Measurements from ENCODE around the gene CHRM3. TPM values are rescaled to one million over a fixed set of nuclear protein-coding genes. Genes with fewer than 3 reads are reported as not detected.

CHRM3 gene
- total RNA-seq, 1 experiment from 2014 or later: 0.13 TPM

GRCh38 chr1:239388159-239388485 lies 1.8 kb downstream of the CHRM3 start:
- no TSS peak for BruUV-seq (replicated peaks)
- intact Hi-C loops (cut with micrococcal nuclease; ENCODE audit: unreplicated experiment): no loop called here
- DNase-seq (ENCODE audit: low read depth, low spot score) (no peak), ATAC-seq (no peak)
- ChIA-PET CTCF (no interaction called here), POLR2A (no interaction called here)
- in situ Hi-C loops (cut with HindIII; ENCODE audit: low pct_unique_long_range_greater_than_20kb, low sequenced_read_pairs): no loop called here
- Histone ChIP-seq H3K27me3 (ENCODE audit: control insufficient read depth, insufficient read depth, low read length) (peaks cover 35% of the 10 kb centered on the region), H3K9me3 (ENCODE audit: control insufficient read depth, insufficient read depth, low read depth, low read length) (no peaks in the 10 kb centered on the region), H3K36me3 (ENCODE audit: control insufficient read depth, insufficient read depth, low read length) (no peaks in the 10 kb centered on the region), H3K4me1 (ENCODE audit: control insufficient read depth, insufficient read depth, low read length) (peaks cover 7% of the 10 kb centered on the region; the same call in 1 of the 2 replicates), H3K27ac (ENCODE audit: low read length) (no peak overlapping the region), H3K4me3 (ENCODE audit: low read depth in 2 of 2, low read length in 2 of 2) (peak overlapping the region; percentile 39 to 56; a peak in 3 of 4 replicates)
- TF ChIP-seq, protein P1, sequence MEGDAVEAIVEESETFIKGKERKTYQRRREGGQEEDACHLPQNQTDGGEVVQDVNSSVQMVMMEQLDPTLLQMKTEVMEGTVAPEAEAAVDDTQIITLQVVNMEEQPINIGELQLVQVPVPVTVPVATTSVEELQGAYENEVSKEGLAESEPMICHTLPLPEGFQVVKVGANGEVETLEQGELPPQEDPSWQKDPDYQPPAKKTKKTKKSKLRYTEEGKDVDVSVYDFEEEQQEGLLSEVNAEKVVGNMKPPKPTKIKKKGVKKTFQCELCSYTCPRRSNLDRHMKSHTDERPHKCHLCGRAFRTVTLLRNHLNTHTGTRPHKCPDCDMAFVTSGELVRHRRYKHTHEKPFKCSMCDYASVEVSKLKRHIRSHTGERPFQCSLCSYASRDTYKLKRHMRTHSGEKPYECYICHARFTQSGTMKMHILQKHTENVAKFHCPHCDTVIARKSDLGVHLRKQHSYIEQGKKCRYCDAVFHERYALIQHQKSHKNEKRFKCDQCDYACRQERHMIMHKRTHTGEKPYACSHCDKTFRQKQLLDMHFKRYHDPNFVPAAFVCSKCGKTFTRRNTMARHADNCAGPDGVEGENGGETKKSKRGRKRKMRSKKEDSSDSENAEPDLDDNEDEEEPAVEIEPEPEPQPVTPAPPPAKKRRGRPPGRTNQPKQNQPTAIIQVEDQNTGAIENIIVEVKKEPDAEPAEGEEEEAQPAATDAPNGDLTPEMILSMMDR (IDR thresholded peaks at IDR 0.05): no peak

DNA sequence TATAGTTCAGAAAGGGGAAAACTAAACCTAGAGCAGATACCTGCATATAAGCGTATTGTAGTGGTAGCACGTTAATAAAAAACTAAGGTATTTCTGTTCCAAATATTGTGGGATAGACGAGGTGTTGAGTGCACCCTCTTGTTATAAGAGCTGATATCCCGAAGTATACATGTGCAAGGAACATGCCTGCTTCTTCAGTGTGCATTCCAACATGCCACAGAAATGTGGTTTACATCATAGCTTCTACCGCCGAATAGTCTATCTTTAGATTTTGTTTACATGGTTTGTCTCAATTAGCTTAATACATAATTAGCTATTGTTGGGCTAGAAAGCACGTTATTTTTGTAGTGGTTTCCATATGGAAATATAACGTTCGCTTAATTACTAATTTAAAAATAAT lies 2.2 kb downstream of the CHRM3 start:
- intact Hi-C loops (cut with micrococcal nuclease; ENCODE audit: unreplicated experiment) (no loop called here), in situ Hi-C loops (cut with HindIII; ENCODE audit: low pct_unique_long_range_greater_than_20kb, low sequenced_read_pairs) (no loop called here)
- Histone ChIP-seq H3K27ac (ENCODE audit: low read length) (no peak overlapping the region), H3K27me3 (ENCODE audit: control insufficient read depth, insufficient read depth, low read length) (peaks cover 35% of the 10 kb centered on the region), H3K4me1 (ENCODE audit: control insufficient read depth, insufficient read depth, low read length) (peaks cover 7% of the 10 kb centered on the region; the same call in 1 of the 2 replicates), H3K4me3 (ENCODE audit: low read depth in 2 of 2, low read length in 2 of 2) (no peak overlapping the region; a peak in 1 of 4 replicates), H3K9me3 (ENCODE audit: control insufficient read depth, insufficient read depth, low read depth, low read length) (no peaks in the 10 kb centered on the region), H3K36me3 (ENCODE audit: control insufficient read depth, insufficient read depth, low read length) (no peaks in the 10 kb centered on the region)
- no TSS peak for BruUV-seq (replicated peaks)
- ATAC-seq (no peak), DNase-seq (ENCODE audit: low read depth, low spot score) (no peak)
- TF ChIP-seq TCF7L2 (IDR thresholded peaks at IDR 0.05; ENCODE audit: low read depth, low read length) (no peak), SIN3A (IDR thresholded peaks at IDR 0.05; ENCODE audit: borderline replicate concordance, insufficient read depth, low read depth, low read length) (no peak), POLR2AphosphoS5 (IDR thresholded peaks at IDR 0.05; ENCODE audit: low read depth, low read length) (no peak)
- TF ChIP-seq, protein P2, sequence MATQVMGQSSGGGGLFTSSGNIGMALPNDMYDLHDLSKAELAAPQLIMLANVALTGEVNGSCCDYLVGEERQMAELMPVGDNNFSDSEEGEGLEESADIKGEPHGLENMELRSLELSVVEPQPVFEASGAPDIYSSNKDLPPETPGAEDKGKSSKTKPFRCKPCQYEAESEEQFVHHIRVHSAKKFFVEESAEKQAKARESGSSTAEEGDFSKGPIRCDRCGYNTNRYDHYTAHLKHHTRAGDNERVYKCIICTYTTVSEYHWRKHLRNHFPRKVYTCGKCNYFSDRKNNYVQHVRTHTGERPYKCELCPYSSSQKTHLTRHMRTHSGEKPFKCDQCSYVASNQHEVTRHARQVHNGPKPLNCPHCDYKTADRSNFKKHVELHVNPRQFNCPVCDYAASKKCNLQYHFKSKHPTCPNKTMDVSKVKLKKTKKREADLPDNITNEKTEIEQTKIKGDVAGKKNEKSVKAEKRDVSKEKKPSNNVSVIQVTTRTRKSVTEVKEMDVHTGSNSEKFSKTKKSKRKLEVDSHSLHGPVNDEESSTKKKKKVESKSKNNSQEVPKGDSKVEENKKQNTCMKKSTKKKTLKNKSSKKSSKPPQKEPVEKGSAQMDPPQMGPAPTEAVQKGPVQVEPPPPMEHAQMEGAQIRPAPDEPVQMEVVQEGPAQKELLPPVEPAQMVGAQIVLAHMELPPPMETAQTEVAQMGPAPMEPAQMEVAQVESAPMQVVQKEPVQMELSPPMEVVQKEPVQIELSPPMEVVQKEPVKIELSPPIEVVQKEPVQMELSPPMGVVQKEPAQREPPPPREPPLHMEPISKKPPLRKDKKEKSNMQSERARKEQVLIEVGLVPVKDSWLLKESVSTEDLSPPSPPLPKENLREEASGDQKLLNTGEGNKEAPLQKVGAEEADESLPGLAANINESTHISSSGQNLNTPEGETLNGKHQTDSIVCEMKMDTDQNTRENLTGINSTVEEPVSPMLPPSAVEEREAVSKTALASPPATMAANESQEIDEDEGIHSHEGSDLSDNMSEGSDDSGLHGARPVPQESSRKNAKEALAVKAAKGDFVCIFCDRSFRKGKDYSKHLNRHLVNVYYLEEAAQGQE (IDR thresholded peaks at IDR 0.05; ENCODE audit: insufficient read depth in 1 of 2, low read depth in 2 of 2, low read length in 1 of 2): no peak
- TF ChIP-seq, protein P1 (IDR thresholded peaks at IDR 0.05): no peak
- POLR2A ChIA-PET: no interaction called here
- CTCF ChIA-PET: no interaction called here

- CTCF ChIA-PET: no interaction called here
- H3K4me1 ChIP-seq (ENCODE audit: control insufficient read depth, insufficient read depth, low read length): peaks cover 7% of the 10 kb centered on the region; the same call in 1 of the 2 replicates
- BruUV-seq (replicated peaks): no TSS peak
- H3K4me3 ChIP-seq (ENCODE audit: low read depth in 2 of 2, low read length in 2 of 2): no peak overlapping the region
- POLR2A ChIA-PET: no interaction called here
- no peak for ATAC-seq
- peaks cover 32% of the 10 kb centered on the region for H3K27me3 ChIP-seq (ENCODE audit: control insufficient read depth, insufficient read depth, low read length)
- no peaks in the 10 kb centered on the region for H3K36me3 ChIP-seq (ENCODE audit: control insufficient read depth, insufficient read depth, low read length)
- H3K27ac ChIP-seq (ENCODE audit: low read length): no peak overlapping the region
- TF ChIP-seq POLR2AphosphoS5 (IDR thresholded peaks at IDR 0.05; ENCODE audit: low read depth, low read length) (no peak), TCF7L2 (IDR thresholded peaks at IDR 0.05; ENCODE audit: low read depth, low read length) (no peak), SIN3A (IDR thresholded peaks at IDR 0.05; ENCODE audit: borderline replicate concordance, insufficient read depth, low read depth, low read length) (no peak)
- TF ChIP-seq, protein P2 (IDR thresholded peaks at IDR 0.05; ENCODE audit: insufficient read depth in 1 of 2, low read depth in 2 of 2, low read length in 1 of 2): no peak
- TF ChIP-seq, protein P1 (IDR thresholded peaks at IDR 0.05): no peak
- in situ Hi-C loops (cut with HindIII; ENCODE audit: low pct_unique_long_range_greater_than_20kb, low sequenced_read_pairs) (no loop called here), intact Hi-C loops (cut with micrococcal nuclease; ENCODE audit: unreplicated experiment) (no loop called here)
- no peak for DNase-seq (ENCODE audit: low read depth, low spot score)
- no peaks in the 10 kb centered on the region for H3K9me3 ChIP-seq (ENCODE audit: control insufficient read depth, insufficient read depth, low read depth, low read length)
These were observed 3.3 kb downstream of the CHRM3 start for GRCh38 chr1:239389703-239390102.
